H1 (cell line): ENCODE measurements around the gene TACC2. TPM values are rescaled to one million over a fixed set of nuclear protein-coding genes. Genes with fewer than 3 reads are reported as not detected.

Experiments
- CTCF ChIA-PET: fragments of 300-600 bp; sonication (Branson Sonifier 250); formaldehyde crosslinking; loops from one replicate; lab custom pipeline; 2021; ENCODE audit not compliant: partially characterized antibody; lab: Charles Lee
- POLR2A ChIA-PET: fragments of 300-600 bp; sonication (Branson Sonifier 250); formaldehyde crosslinking; loops from one replicate; lab custom pipeline; 2021; ENCODE audit warnings: inconsistent platforms; ENCODE audit not compliant: partially characterized antibody; lab: Charles Lee
- DNase-seq, 2 experiments: peaks; one replicate each; pipeline versions ENCODE4 v3.0.0 to v3.0.0-alpha.2; 2010 to 2022; ENCODE audit warnings: low spot score in 2 of 2, low read depth in 1 of 2, mixed read lengths in 1 of 2
- FAIRE-seq: peaks from 2 replicates; lab custom pipeline; 2011; peaks lifted over from hg19 to GRCh38; lab: Jason Lieb, UNC
- H2AFZ ChIP-seq: 2 replicates; pipeline ENCODE4 v1.8.1; 2012; ENCODE audit warnings: low read length, inconsistent platforms
- H2AK5ac ChIP-seq: 2 replicates; pipeline ENCODE4 v1.6.1; 2013; ENCODE audit warnings: low read depth, low read length
- H2BK120ac ChIP-seq: replicated peaks from 2 replicates; pipeline ENCODE3; 2013; ENCODE audit warnings: low read depth, low read length, inconsistent platforms
- H2BK12ac ChIP-seq: 2 replicates; pipeline ENCODE4 v1.6.1; 2013; ENCODE audit warnings: low read depth, low read length
- H2BK15ac ChIP-seq: 2 replicates; pipeline ENCODE4 v1.6.1; 2013; ENCODE audit warnings: low read length
- H2BK20ac ChIP-seq: 2 replicates; pipeline ENCODE4 v1.6.1; 2013; ENCODE audit warnings: low read length
- H2BK5ac ChIP-seq: 2 replicates; pipeline ENCODE4 v1.6.1; 2013; ENCODE audit warnings: low read depth, low read length
- H3K14ac ChIP-seq: 2 replicates; pipeline ENCODE4 v1.6.1; 2013; ENCODE audit warnings: inconsistent platforms; ENCODE audit not compliant: insufficient read length
- H3K18ac ChIP-seq: 2 replicates; pipeline ENCODE4 v1.6.1; 2013; ENCODE audit warnings: low read length; ENCODE audit errors: extremely low read depth
- H3K23ac ChIP-seq: 2 replicates; pipeline ENCODE4 v1.6.1; 2013; ENCODE audit warnings: inconsistent platforms; ENCODE audit not compliant: insufficient read length
- H3K23me2 ChIP-seq: 2 replicates; pipeline ENCODE4 v1.6.1; 2013; ENCODE audit warnings: low read depth, low read length
- H3K27ac ChIP-seq: 2 replicates; pipeline ENCODE4 v1.6.1; 2011; ENCODE audit warnings: low read depth, low read length, inconsistent platforms
- H3K27me3 ChIP-seq, 4 experiments: replicated peaks in 1 of 4; 1 replicate in 1 of 4; 2 replicates in 3 of 4; pipeline versions ENCODE4 v1.6.1 to v1.8.1; 2011 to 2013; ENCODE audit warnings: low read length in 3 of 4, mild to moderate bottlenecking in 3 of 4, inconsistent platforms in 2 of 4, mixed read lengths in 2 of 4, moderate library complexity in 1 of 4; ENCODE audit not compliant: control insufficient read depth in 3 of 4, insufficient read depth in 3 of 4; ENCODE audit errors: extremely low read depth in 1 of 4
- H3K36me3 ChIP-seq, 4 experiments: 2 replicates each; pipeline versions ENCODE4 v1.6.1 to v1.8.1; 2011 to 2013; ENCODE audit warnings: mild to moderate bottlenecking in 4 of 4, low read length in 3 of 4, moderate library complexity in 2 of 4, control low read depth in 1 of 4, inconsistent platforms in 1 of 4; ENCODE audit not compliant: insufficient read depth in 4 of 4, control insufficient read depth in 2 of 4
- H3K4ac ChIP-seq: replicated peaks from 2 replicates; pipeline ENCODE3; 2013; ENCODE audit warnings: low read length, low read depth, mixed read lengths, inconsistent platforms; ENCODE audit not compliant: insufficient read length
- H3K4me1 ChIP-seq, 4 experiments: replicated peaks in 1 of 4; 1 replicate in 1 of 4; 2 replicates in 3 of 4; pipeline versions ENCODE4 v1.6.1 to v1.8.1; 2011 to 2013; ENCODE audit warnings: low read length in 3 of 4, inconsistent platforms in 2 of 4, mixed read lengths in 1 of 4; ENCODE audit not compliant: insufficient read depth in 4 of 4, control insufficient read depth in 3 of 4
- H3K4me2 ChIP-seq, 2 experiments: 2 replicates each; pipeline versions ENCODE4 v1.6.1 to v1.8.1; 2011 to 2013; ENCODE audit warnings: low read depth in 2 of 2, low read length in 2 of 2, control low read depth in 1 of 2, inconsistent platforms in 1 of 2, mild to moderate bottlenecking in 1 of 2; ENCODE audit not compliant: insufficient read depth in 1 of 2
- H3K4me3 ChIP-seq, 4 experiments: fragments of 200-600, 300-600 bp in 1 of 4; sonication (generic), shearing (Covaris generic), sonication (Bioruptor Twin) in 1 of 4; 2 replicates each; pipeline versions ENCODE4 v1.5.1 to v1.8.1; 2011 to 2016; ENCODE audit warnings: low read length in 4 of 4, low read depth in 3 of 4, control low read depth in 2 of 4, inconsistent platforms in 2 of 4, mild to moderate bottlenecking in 2 of 4, mixed read lengths in 1 of 4, moderate library complexity in 1 of 4; ENCODE audit not compliant: insufficient read depth in 2 of 4; ENCODE audit errors: extremely low read depth in 1 of 4
- H3K56ac ChIP-seq: replicated peaks from 2 replicates; pipeline ENCODE3; 2013; ENCODE audit warnings: low read depth, mild to moderate bottlenecking, mixed read lengths, low read length, inconsistent platforms; ENCODE audit not compliant: insufficient read length
- H3K79me1 ChIP-seq: 2 replicates; pipeline ENCODE4 v1.6.1; 2013; ENCODE audit warnings: low read depth, low read length, control low read depth
- H3K79me2 ChIP-seq, 2 experiments: 2 replicates each; pipeline versions ENCODE4 v1.6.1 to v1.8.1; 2012 to 2013; ENCODE audit warnings: low read length in 2 of 2, mild to moderate bottlenecking in 2 of 2, inconsistent platforms in 1 of 2; ENCODE audit not compliant: insufficient read depth in 2 of 2, control insufficient read depth in 1 of 2
- H3K9ac ChIP-seq, 4 experiments: replicated peaks in 1 of 4; 1 replicate in 1 of 4; 2 replicates in 3 of 4; pipeline versions ENCODE4 v1.6.1 to v1.8.1; 2011 to 2013; ENCODE audit warnings: low read depth in 3 of 4, low read length in 3 of 4, control low read depth in 2 of 4, mild to moderate bottlenecking in 2 of 4, moderate library complexity in 2 of 4, inconsistent platforms in 1 of 4; ENCODE audit errors: extremely low read depth in 1 of 4
- H3K9me3 ChIP-seq, 2 experiments: 2 replicates each; pipeline versions ENCODE4 v1.6.1 to v1.8.1; 2012 to 2013; ENCODE audit warnings: mild to moderate bottlenecking in 2 of 2, moderate library complexity in 2 of 2, control low read depth in 1 of 2, inconsistent platforms in 1 of 2, low read depth in 1 of 2, low read length in 1 of 2, mixed read lengths in 1 of 2; ENCODE audit not compliant: insufficient read depth in 2 of 2
- H4K20me1 ChIP-seq, 2 experiments: replicated peaks in 1 of 2; 2 replicates each; pipeline versions ENCODE3 to v1.8.1; 2011 to 2013; ENCODE audit warnings: inconsistent platforms in 2 of 2, low read length in 2 of 2, mild to moderate bottlenecking in 1 of 2; ENCODE audit not compliant: insufficient read depth in 2 of 2, control insufficient read depth in 1 of 2
- H4K5ac ChIP-seq: 2 replicates; pipeline ENCODE4 v1.6.1; 2013; ENCODE audit warnings: low read length, low read depth, mixed read lengths, inconsistent platforms; ENCODE audit not compliant: insufficient read length
- H4K8ac ChIP-seq: 2 replicates; pipeline ENCODE4 v1.8.0; 2013; ENCODE audit warnings: mild to moderate bottlenecking, moderate library complexity, low read length, inconsistent platforms; ENCODE audit not compliant: insufficient read depth; ENCODE audit errors: extremely low read depth
- H4K91ac ChIP-seq: replicated peaks from 2 replicates; pipeline ENCODE3; 2013; ENCODE audit warnings: low read length, mixed read lengths, inconsistent platforms; ENCODE audit not compliant: insufficient read length
- BCL11A ChIP-seq, 2 experiments: IDR thresholded peaks; one replicate each; pipeline ENCODE4 v1.6.1; 2011; ENCODE audit warnings: low read depth in 2 of 2, low read length in 2 of 2, mild to moderate bottlenecking in 2 of 2
- CHD1 ChIP-seq: IDR thresholded peaks from 2 replicates; pipeline ENCODE4 v1.6.1; 2012; ENCODE audit warnings: low read depth, low read length, improper control_type of control experiment
- CTCF ChIP-seq, 3 experiments: IDR thresholded peaks; 1 replicate in 2 of 3; 2 replicates in 1 of 3; pipeline versions ENCODE4 v1.5.1 to v1.6.1; 2011; ENCODE audit warnings: low read length in 3 of 3, mild to moderate bottlenecking in 3 of 3, inconsistent platforms in 2 of 3, low read depth in 1 of 3, moderate library complexity in 1 of 3; ENCODE audit not compliant: insufficient read depth in 1 of 3; ENCODE audit errors: control extremely low read depth in 1 of 3
- FOSL1 ChIP-seq: IDR thresholded peaks from 2 replicates; pipeline ENCODE4 v1.6.1; 2011; ENCODE audit warnings: mild to moderate bottlenecking, low read depth, low read length, moderate library complexity; ENCODE audit not compliant: insufficient read depth
- MAX ChIP-seq: IDR thresholded peaks from 2 replicates; pipeline ENCODE4 v1.6.1; 2012; ENCODE audit warnings: inconsistent platforms
- PHF8 ChIP-seq: fragments of 200-600 bp; sonication (generic); conservative IDR thresholded peaks from 2 replicates; pipeline ENCODE4 v1.7.1; 2012; ENCODE audit warnings: low read depth, mild to moderate bottlenecking, inconsistent platforms, low read length, moderate library complexity
- TAF7 ChIP-seq: optimal IDR thresholded peaks from 2 replicates; pipeline ENCODE3; 2011; ENCODE audit warnings: low read depth, mild to moderate bottlenecking, inconsistent platforms, low read length, moderate library complexity, borderline replicate concordance
- TBP ChIP-seq: IDR thresholded peaks from 2 replicates; pipeline ENCODE4 v1.6.1; 2011; ENCODE audit warnings: low read depth, low read length, improper control_type of control experiment
- YY1 ChIP-seq: IDR thresholded peaks from 2 replicates; pipeline ENCODE4 v1.6.1; 2011; ENCODE audit warnings: low read depth, mild to moderate bottlenecking, low read length
- WGBS, 2 experiments: shearing (Covaris generic) in 1 of 2; methylation state at CpG; one replicate each; pipeline versions ENCODE4 v1.1.6 to v1.1.7; 2013 to 2015; ENCODE audit warnings: low lambda C conversion rate in 2 of 2, mixed read lengths in 2 of 2, inconsistent platforms in 1 of 2, low coverage in 1 of 2, missing lambda C conversion rate in 1 of 2; ENCODE audit not compliant: insufficient replicate concordance in 2 of 2, insufficient coverage in 1 of 2, insufficient read length in 1 of 2; ENCODE audit errors: extremely low coverage in 1 of 2, missing lambda C conversion rate in 1 of 2; 5-methylcytosine and 5-hydroxymethylcytosine counted together
- polyA plus RNA-seq, 7 experiments: library from polyadenylated mRNA; depleted of rRNA in 3 of 7; stranded (reverse) in 5 of 7; unstranded in 2 of 7; fragments of >200 nt in 5 of 7; fragments of 200-250 nt in 2 of 7; gene quantifications; 1 replicate in 5 of 7; 2 replicates in 1 of 7; 4 replicates in 1 of 7; pipeline versions ENCODE4 v1.2.1 to v1.2.3, GENCODE V29; 2011 to 2013; ENCODE audit warnings: missing spikeins in 2 of 7, mixed read lengths in 2 of 7
- total RNA-seq: library from RNA; stranded (reverse); fragmentation: NEBNext Ultra II Directional; extraction: Animal tissue kit (Norgen Biotek cat#: 25700); gene quantifications from 2 replicates; pipeline ENCODE4 v1.2.1, GENCODE V29; 2021

Gene TACC2
- total and polyA plus RNA-seq, 2 of the 8 experiments (the other 6 are each of a cell fraction or from before 2014, with no cell fraction given) = 21.2 to 46.6 TPM

GRCh38 chr10:122135251-122136025 lies 146.5 kb downstream of the TACC2 start:
- Histone ChIP-seq H4K91ac (no peak overlapping the region), H3K36me3 (no peaks in the 10 kb centered on the region; a peak in 3 of 8 replicates), H2AK5ac (no peak overlapping the region), H2AFZ (no peak overlapping the region), H3K4me3 (no peak overlapping the region), H4K5ac (no peak overlapping the region), H3K27me3 (no peaks in the 10 kb centered on the region), H3K23ac (no peak overlapping the region), H4K8ac (no peak overlapping the region), H3K4ac (no peak overlapping the region), H3K27ac (no peak overlapping the region), H3K79me1 (no peaks in the 10 kb centered on the region; the same call in none of the 2 replicates), H3K4me2 (no peak overlapping the region), H3K4me1 (peaks cover 3 to 13% (median 8%) of the 10 kb centered on the region in 4 experiments), H3K18ac (no peak overlapping the region), H3K9me3 (no peaks in the 10 kb centered on the region), H2BK20ac (no peak overlapping the region), H3K56ac (no peak overlapping the region), H2BK5ac (no peak overlapping the region), H2BK120ac (no peak overlapping the region), H3K79me2 (peaks cover 0 to 9% of the 10 kb centered on the region in 2 experiments; a peak in 3 of 4 replicates), H3K9ac (no peak overlapping the region), H2BK15ac (no peak overlapping the region), H3K14ac (no peak overlapping the region), H3K23me2 (no peaks in the 10 kb centered on the region), H2BK12ac (no peak overlapping the region), H4K20me1 (no peaks in the 10 kb centered on the region)
- POLR2A ChIA-PET = interaction anchor here (0.7 to 1.7 kb wide), 4 partner anchors 11 to 29 kb away, joined by 3 to 5 read pairs (median 3); no protein-coding TSS in a partner anchor
- whole genome bisulfite sequencing, 2 experiments = 87% methylated on average over 13 of the region's 13 CpGs; no CpG with 5 or more reads in 1 of the 2 experiments
- DNase-seq = no peak
- CTCF ChIA-PET = interaction anchor here (0.7 to 2.4 kb wide), 6 partner anchors 8 to 307 kb away, joined by 3 to 9 read pairs (median 4); partner anchors contain the start of gene BTBD16
- FAIRE-seq = peak; percentile 32
- TF ChIP-seq FOSL1 (no peak), YY1 (no peak), PHF8 (no peak), CTCF (IDR thresholded peaks at IDR 0.05; ENCODE audit: control extremely low read depth in 1 of 3, insufficient read depth in 1 of 3, low read depth in 1 of 3, low read length in 3 of 3) (no peak), MAX (no peak), CHD1 (no peak), BCL11A (IDR thresholded peaks at IDR 0.05; ENCODE audit: low read depth in 2 of 2, low read length in 2 of 2) (no peak), TBP (no peak), TAF7 (no peak)
